NCI-H1092 (cell line): ENCODE data around the gene PCDHGA1.
A peak's percentile ranks its signal among the peaks of the same experiment; 100 is the strongest.
"Not testable (repeated sequence)": the region's sequence is repeated elsewhere in the genome, so short reads cannot be mapped to it uniquely, and the experiment has no call there.

Source experiments
- DNase-seq: peaks from one replicate; lab custom pipeline; 2025; lab: John Stamatoyannopoulos, UW

Gene PCDHGA1

GRCh38 chr5:141349917-141350619 lies 19.8 kb downstream of the PCDHGA1 start, which contains the start of gene PCDHGB1:
TSS of gene PCDHGB1 (plus strand) at chr5:141350099. CDS start at chr5:141350261, 162 bp downstream.
- DNase-seq: peak; percentile 3

- DNase-seq: no peak
These were observed 21.3 kb downstream of the PCDHGA1 start for GRCh38 chr5:141351591-141351990.

- DNase-seq: no peak
These were observed 24.7 kb downstream of the PCDHGA1 start, which contains the start of gene PCDHGA4 for GRCh38 chr5:141354900-141355469. TSS of gene PCDHGA4 (plus strand) at chr5:141355021. CDS start at chr5:141355108, 87 bp downstream.

GRCh38 chr5:141355641-141356040 lies 25.3 kb downstream of the PCDHGA1 start:
- no peak for DNase-seq

GRCh38 chr5:141356133-141356532 lies 25.8 kb downstream of the PCDHGA1 start:
- no peak for DNase-seq

- DNase-seq: no peak
These were observed 26.6 kb downstream of the PCDHGA1 start for GRCh38 chr5:141356950-141357349.

DNA sequence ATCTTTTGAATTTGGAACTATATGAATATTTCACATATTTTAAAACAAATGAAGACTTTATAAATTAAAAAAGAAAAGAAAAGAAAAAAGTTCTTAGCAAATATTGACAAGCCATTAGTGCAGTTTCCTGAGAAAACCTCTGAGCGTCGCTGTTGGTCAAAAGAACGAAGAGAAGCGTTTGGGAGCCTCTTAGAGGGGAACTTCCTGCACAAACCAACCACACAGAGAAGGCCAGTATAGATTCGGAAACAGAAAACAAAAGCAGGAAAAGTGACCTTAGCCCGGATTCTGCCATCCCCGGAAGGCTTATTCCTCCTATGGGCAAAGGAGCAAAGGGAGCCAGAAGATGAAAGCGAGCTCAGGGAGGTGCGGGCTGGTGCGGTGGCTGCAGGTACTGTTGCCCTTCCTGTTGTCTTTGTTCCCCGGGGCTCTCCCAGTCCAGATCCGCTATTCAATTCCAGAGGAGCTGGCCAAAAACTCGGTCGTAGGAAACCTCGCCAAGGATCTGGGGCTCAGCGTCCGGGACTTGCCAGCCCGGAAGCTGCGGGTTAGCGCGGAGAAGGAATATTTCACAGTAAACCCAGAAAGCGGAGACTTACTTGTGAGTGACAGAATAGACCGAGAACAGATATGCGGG lies 29.6 kb downstream of the PCDHGA1 start, which contains the start of gene PCDHGB2:
TSS of gene PCDHGB2 (plus strand) at position 205 of the 637 bp plus-strand sequence. CDS start at position 347, 142 bp downstream.
- no peak for DNase-seq

DNA sequence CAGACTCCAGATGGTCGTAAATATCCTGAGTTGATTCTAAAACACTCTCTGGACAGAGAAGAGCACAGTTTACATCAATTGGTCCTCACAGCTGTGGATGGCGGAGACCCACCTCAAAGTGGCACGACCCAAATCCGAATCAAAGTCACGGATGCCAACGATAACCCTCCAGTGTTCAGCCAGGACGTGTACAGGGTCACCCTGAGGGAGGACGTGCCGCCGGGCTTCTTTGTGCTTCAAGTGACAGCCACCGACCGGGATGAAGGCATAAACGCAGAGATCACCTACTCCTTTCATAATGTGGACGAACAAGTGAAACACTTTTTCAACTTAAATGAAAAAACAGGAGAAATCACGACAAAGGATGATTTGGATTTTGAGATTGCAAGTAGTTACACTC lies 30.4 kb downstream of the PCDHGA1 start:
- no peak for DNase-seq

- no peak for DNase-seq
These were observed 32.4 kb downstream of the PCDHGA1 start for GRCh38 chr5:141362719-141363118.

DNA sequence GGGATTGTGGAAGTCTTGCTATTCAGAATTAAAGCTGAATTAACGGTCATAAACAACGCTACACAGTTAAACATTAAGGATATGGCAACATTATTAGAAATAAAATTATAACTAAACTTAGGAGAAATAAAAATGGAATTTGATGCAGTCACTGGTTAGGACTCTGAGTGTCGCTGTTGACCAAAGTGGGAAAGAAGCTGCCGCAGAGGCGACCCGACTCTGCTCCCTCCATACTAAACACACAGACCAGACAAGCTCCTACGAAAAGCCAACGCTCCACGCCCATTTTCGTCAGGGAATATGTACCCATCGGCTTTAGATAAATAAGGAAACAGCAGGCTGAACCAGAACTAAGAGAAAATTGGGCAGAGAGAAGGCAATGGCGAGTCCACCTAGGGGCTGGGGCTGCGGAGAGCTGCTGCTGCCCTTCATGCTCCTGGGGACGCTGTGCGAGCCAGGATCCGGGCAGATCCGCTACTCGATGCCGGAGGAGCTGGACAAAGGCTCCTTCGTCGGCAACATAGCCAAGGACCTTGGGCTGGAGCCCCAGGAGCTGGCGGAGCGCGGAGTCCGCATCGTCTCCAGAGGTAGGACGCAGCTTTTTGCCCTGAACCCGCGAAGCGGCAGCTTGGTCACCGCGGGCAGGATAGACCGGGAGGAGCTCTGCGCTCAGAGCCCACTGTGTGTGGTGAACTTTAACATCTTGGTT lies 33.8 kb downstream of the PCDHGA1 start, which contains the start of gene PCDHGA5:
TSS of gene PCDHGA5 (plus strand) at position 211 of the 709 bp plus-strand sequence. CDS start at position 380, 169 bp downstream.
- no peak for DNase-seq

GRCh38 chr5:141366016-141366896 lies 35.9 kb downstream of the PCDHGA1 start:
- DNase-seq: no peak

- DNase-seq: no peak
These were observed 39.9 kb downstream of the PCDHGA1 start, which contains the start of gene PCDHGB3 for GRCh38 chr5:141369994-141370848. TSS of gene PCDHGB3 (plus strand) at chr5:141370242. CDS start at chr5:141370395, 153 bp downstream.

GRCh38 chr5:141371572-141372475 lies 41.5 kb downstream of the PCDHGA1 start:
- no peak for DNase-seq

GRCh38 chr5:141373673-141374317 lies 43.5 kb downstream of the PCDHGA1 start, which contains the start of gene PCDHGA6:
TSS of gene PCDHGA6 (plus strand) at chr5:141373891. CDS start at chr5:141374084, 193 bp downstream.
- DNase-seq: no peak

GRCh38 chr5:141374627-141375026 lies 44.3 kb downstream of the PCDHGA1 start:
- DNase-seq: no peak

GRCh38 chr5:141375444-141376155 lies 45.3 kb downstream of the PCDHGA1 start:
- not testable (repeated sequence) for DNase-seq

DNA sequence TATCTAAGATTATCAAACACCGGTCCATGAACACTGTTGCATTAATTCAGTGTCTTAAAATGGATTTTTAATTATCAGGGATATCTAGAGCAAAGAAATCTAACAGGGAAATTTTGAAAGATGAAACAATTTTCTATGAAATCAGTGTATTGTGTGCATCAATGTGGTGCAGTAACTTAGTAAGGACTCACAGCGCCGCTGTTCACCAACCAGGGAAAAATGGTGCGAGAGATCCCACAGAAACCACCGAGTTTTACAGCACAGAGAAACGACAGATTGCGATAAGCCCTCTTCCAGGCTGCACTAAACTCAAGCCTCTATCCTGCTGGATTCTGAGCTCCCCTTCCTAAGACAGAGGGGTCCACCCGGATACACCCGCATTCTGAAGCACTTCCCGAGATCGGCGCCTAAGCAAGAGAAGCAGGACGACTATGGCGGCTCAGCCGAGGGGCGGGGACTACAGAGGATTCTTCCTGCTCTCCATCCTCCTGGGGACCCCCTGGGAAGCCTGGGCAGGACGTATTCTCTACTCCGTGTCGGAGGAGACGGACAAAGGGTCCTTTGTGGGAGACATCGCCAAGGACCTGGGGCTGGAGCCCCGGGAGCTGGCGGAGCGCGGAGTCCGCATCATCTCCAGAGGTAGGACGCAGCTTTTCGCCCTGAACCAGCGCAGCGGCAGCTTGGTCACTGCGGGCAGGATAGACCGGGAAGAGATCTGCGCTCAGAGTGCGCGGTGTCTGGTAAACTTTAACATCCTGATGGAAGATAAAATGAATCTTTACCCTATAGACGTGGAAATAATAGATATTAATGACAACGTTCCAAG lies 52.4 kb downstream of the PCDHGA1 start, which contains the start of gene PCDHGA7:
TSS of gene PCDHGA7 (plus strand) at position 274 of the 826 bp plus-strand sequence. CDS start at position 432, 158 bp downstream.
- no peak for DNase-seq
